Suprapubic skin (tissue), 4 donors: ENCODE measurements around the gene FBXW9. TPM values are rescaled to one million over a fixed set of nuclear protein-coding genes. Genes with fewer than 3 reads are reported as not detected.
"Not testable (repeated sequence)": the region's sequence is repeated elsewhere in the genome, so short reads cannot be mapped to it uniquely, and the experiment has no call there.

ENCODE experiments used
- DNase-seq, 2 donors: peaks; one replicate each; pipeline ENCODE4 v3.0.0-alpha.2; 2019; ENCODE audit warnings: low spot score in 2 of 2
- H3K27ac ChIP-seq: fragments of 200-600 bp; sonication (generic); one replicate; pipeline ENCODE4 v1.5.1; 2019
- H3K27me3 ChIP-seq: fragments of 200-600 bp; sonication (generic); one replicate; pipeline ENCODE4 v1.5.1; 2019
- H3K36me3 ChIP-seq: fragments of 200-600 bp; sonication (generic); one replicate; pipeline ENCODE4 v1.5.1; 2019
- H3K4me1 ChIP-seq: fragments of 200-600 bp; sonication (generic); one replicate; pipeline ENCODE4 v1.5.1; 2019
- H3K4me3 ChIP-seq: fragments of 200-600 bp; sonication (generic); one replicate; pipeline ENCODE4 v1.5.1; 2019; ENCODE audit warnings: mild to moderate bottlenecking
- H3K9me3 ChIP-seq: fragments of 200-600 bp; sonication (generic); one replicate; pipeline ENCODE4 v1.5.1; 2019
- EP300 ChIP-seq: sonication (generic); formaldehyde crosslinking; IDR thresholded peaks from one replicate; pipeline ENCODE4 v1.6.1; 2017; ENCODE audit warnings: antibody characterized with exemption
- POLR2A ChIP-seq, 2 donors: fragments of 450-650 bp; IDR thresholded peaks; one replicate each; pipeline ENCODE4 v1.6.1; 2017; ENCODE audit warnings: antibody characterized with exemption in 2 of 2, mild to moderate bottlenecking in 2 of 2, moderate library complexity in 2 of 2
- POLR2AphosphoS5 ChIP-seq, 3 donors: sonication (generic); formaldehyde crosslinking; IDR thresholded peaks; one replicate each; pipeline ENCODE4 v1.6.1; 2017; ENCODE audit warnings: antibody characterized with exemption in 3 of 3
- WGBS: methylation state at CpG from one replicate; pipeline ENCODE4 v1.1.5; 2018; 5-methylcytosine and 5-hydroxymethylcytosine counted together
- total RNA-seq, 4 donors: library from RNA; depleted of rRNA; stranded (reverse); fragments of >200 nt; gene quantifications; one replicate each; pipeline ENCODE4 v1.1.0, GENCODE V29; 2016
- TF ChIP-seq, protein P1 (sequence below), 2 donors: fragments of 200-600 bp in 1 of 2; fragments of 450-650 bp in 1 of 2; sonication (generic) in 1 of 2; IDR thresholded peaks; one replicate each; pipeline ENCODE4 v1.5.1; 2016 to 2019; ENCODE audit warnings: antibody characterized with exemption in 2 of 2, mild to moderate bottlenecking in 1 of 2, moderate library complexity in 1 of 2

Gene FBXW9
- total RNA-seq, 4 donors from 2014 or later = 9.7 to 13.7 (median 12.3) TPM

GRCh38 chr19:12646551-12646950, 49.9 kb downstream of the FBXW9 start:
- Histone ChIP-seq H3K36me3 (peaks cover 1% of the 10 kb centered on the region), H3K27me3 (no peaks in the 10 kb centered on the region), H3K4me1 (peaks cover 13% of the 10 kb centered on the region), H3K9me3 (no peaks in the 10 kb centered on the region), H3K4me3 (no peak overlapping the region), H3K27ac (no peak overlapping the region)
- 90% methylated on average over 10 of the region's 10 CpGs for WGBS
- no peak for TF ChIP-seq POLR2AphosphoS5 (IDR thresholded peaks at IDR 0.05)
- DNase-seq = no peak

DNA sequence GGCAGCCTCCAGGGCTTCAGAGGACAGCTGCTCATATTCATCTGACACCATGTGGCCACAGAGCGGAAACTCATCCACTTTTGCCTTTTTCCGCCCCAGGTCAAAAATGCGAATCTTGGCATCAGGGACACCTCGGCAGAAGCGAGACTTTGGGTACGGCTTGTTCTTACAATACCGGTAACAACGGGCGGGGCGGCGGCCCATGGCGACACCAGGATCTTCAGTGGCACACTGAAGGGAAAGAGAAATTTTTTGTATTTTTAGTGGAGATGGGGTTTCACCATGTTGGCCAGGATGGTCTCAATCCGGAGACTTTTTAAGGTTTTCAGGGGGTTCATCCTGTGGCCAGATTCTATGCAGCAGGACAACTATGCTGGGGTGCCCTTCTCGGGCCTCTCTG, 52.7 kb downstream of the FBXW9 start:
- H3K27me3 ChIP-seq, H3K4me3 ChIP-seq, H3K36me3 ChIP-seq, H3K9me3 ChIP-seq, DNase-seq, H3K27ac ChIP-seq: not testable (repeated sequence)
- WGBS = 96% methylated on average over 14 of the region's 14 CpGs
- peaks cover 22% of the 10 kb centered on the region for H3K4me1 ChIP-seq

- no peak for DNase-seq
- 95% methylated on average over 24 of the region's 26 CpGs for WGBS
- Histone ChIP-seq H3K9me3 (no peaks in the 10 kb centered on the region), H3K27ac (no peak overlapping the region), H3K36me3 (no peaks in the 10 kb centered on the region), H3K4me1 (peaks cover 11% of the 10 kb centered on the region), H3K4me3 (no peak overlapping the region), H3K27me3 (no peaks in the 10 kb centered on the region)
- TF ChIP-seq EP300 (no peak), POLR2A (IDR thresholded peaks at IDR 0.05) (no peak), POLR2AphosphoS5 (IDR thresholded peaks at IDR 0.05) (no peak)
- TF ChIP-seq, protein P1, sequence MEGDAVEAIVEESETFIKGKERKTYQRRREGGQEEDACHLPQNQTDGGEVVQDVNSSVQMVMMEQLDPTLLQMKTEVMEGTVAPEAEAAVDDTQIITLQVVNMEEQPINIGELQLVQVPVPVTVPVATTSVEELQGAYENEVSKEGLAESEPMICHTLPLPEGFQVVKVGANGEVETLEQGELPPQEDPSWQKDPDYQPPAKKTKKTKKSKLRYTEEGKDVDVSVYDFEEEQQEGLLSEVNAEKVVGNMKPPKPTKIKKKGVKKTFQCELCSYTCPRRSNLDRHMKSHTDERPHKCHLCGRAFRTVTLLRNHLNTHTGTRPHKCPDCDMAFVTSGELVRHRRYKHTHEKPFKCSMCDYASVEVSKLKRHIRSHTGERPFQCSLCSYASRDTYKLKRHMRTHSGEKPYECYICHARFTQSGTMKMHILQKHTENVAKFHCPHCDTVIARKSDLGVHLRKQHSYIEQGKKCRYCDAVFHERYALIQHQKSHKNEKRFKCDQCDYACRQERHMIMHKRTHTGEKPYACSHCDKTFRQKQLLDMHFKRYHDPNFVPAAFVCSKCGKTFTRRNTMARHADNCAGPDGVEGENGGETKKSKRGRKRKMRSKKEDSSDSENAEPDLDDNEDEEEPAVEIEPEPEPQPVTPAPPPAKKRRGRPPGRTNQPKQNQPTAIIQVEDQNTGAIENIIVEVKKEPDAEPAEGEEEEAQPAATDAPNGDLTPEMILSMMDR (IDR thresholded peaks at IDR 0.05) = no peak
Measured at GRCh38 chr19:12642506-12642905, 53.9 kb downstream of the FBXW9 start.

DNA sequence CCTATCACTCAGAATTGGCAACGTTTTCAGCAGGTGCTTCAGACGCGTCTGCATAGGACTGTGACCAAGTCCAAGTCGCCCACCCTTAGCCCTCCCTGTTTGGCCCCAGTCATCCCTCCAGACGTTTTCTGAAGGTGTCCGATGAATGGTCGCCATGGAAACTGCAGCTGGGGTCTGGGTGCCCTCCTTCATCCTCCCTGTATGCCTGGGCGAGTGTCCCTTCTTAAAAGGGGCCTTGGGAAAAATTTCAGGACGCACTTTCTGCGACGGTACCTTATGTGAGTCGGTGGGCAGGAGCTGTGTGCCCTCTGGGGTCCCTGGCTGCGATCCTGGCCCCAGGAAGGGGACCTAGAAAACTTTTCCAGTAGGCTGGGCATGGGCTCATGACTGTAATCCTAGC, 55.0 kb downstream of the FBXW9 start:
- no peak for DNase-seq
- Histone ChIP-seq H3K27ac (no peak overlapping the region), H3K9me3 (no peaks in the 10 kb centered on the region), H3K4me3 (no peak overlapping the region), H3K4me1 (peaks cover 9% of the 10 kb centered on the region), H3K27me3 (no peaks in the 10 kb centered on the region), H3K36me3 (no peaks in the 10 kb centered on the region)
- WGBS = 71% methylated on average over 13 of the region's 13 CpGs
- TF ChIP-seq EP300 = no peak
- no peak for TF ChIP-seq POLR2A (IDR thresholded peaks at IDR 0.05)
- TF ChIP-seq, protein P1 (IDR thresholded peaks at IDR 0.05) = no peak
- TF ChIP-seq POLR2AphosphoS5 (IDR thresholded peaks at IDR 0.05) = no peak

DNA sequence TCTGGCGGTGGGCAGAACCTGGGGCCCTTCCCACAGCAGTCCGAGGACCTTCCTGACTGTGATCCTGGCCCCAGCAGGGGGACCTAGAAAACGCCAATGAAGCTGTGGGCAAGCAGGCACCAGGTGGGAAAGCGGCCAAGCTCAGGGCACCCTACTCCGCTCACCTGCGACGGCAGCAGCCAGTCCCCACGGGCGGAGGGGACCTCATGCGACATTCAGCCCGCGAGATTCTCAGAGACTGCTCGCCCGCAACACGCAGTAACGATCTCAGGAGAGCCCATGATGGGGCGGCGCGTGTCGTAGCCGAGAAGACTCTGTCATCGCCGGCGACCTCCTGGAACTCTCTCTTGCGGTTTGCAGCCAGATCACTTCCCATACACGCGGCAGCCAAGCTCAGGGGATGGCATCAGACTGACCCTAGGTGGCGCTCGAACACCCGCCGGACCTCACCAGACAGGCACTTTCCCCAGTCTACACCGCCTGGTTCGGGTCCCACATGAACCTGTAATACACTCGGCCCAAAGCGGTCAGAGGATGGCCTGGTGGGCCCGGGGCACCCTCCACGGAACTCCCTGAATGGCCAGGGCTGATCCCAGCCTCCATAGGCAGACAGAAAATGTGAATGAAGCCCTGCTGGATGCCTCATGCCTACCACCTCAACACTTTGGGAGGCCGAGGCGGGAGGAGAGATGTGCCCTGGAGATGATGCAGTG, 56.4 kb downstream of the FBXW9 start:
- TF ChIP-seq POLR2AphosphoS5 (IDR thresholded peaks at IDR 0.05) = no peak
- TF ChIP-seq, protein P1 (IDR thresholded peaks at IDR 0.05) = peak; percentile 37 to 77
- DNase-seq = peak; percentile 84 to 88
- Histone ChIP-seq H3K36me3 (no peaks in the 10 kb centered on the region), H3K4me3 (peak overlapping the region; percentile 34), H3K27me3 (no peaks in the 10 kb centered on the region), H3K4me1 (peaks cover 9% of the 10 kb centered on the region), H3K9me3 (no peaks in the 10 kb centered on the region), H3K27ac (no peak overlapping the region)
- 8% methylated on average over 36 of the region's 39 CpGs for WGBS

Other genes with a start within 250 kb of the FBXW9 start
- 1 to 10 TPM; 1.1 to 4.1 (median 1.7) TPM for gene ZNF709, start 211.8 kb downstream of the FBXW9 start, total RNA-seq
- gene ZNF564, start 145.1 kb downstream of the FBXW9 start, total RNA-seq = 10 to 100 TPM in 1 of 4 donors, 1 to 10 TPM in 3; 5.6 to 17.4 (median 7.6) TPM
- 1 to 10 TPM; 5.0 to 9.3 (median 7.0) TPM for gene ZNF490, start 85.8 kb downstream of the FBXW9 start, total RNA-seq
- 10 to 100 TPM; 14.3 to 36.1 (median 17.3) TPM for gene ZNF791, start 85.7 kb downstream of the FBXW9 start, total RNA-seq
- 10 to 100 TPM; 42.6 to 94.1 (median 78.9) TPM for gene MAN2B1, start 29.9 kb downstream of the FBXW9 start, total RNA-seq
- gene WDR83, start 29.8 kb downstream of the FBXW9 start, total RNA-seq = 10 to 100 TPM in 3 of 4 donors, 1 to 10 TPM in 1; 9.8 to 21.9 (median 17.2) TPM
- gene DHPS, start 14.8 kb downstream of the FBXW9 start, total RNA-seq = 100 to 1,000 TPM; 108 to 265 (median 136) TPM
- not detected for gene GNG14, start 8.6 kb downstream of the FBXW9 start, total RNA-seq
- 100 to 1,000 TPM in 2 of 4 donors, 10 to 100 TPM in 2; 94.6 to 206 (median 110) TPM for gene TNPO2, start 27.3 kb upstream of the FBXW9 start, total RNA-seq
- 100 to 1,000 TPM; 164 to 228 (median 210) TPM for gene TRIR, start 38.1 kb upstream of the FBXW9 start, total RNA-seq
- 10 to 100 TPM; 26.2 to 63.6 (median 56.9) TPM for gene GET3, start 40.9 kb upstream of the FBXW9 start, total RNA-seq
- 10 to 100 TPM; 18.2 to 62.0 (median 46.8) TPM for gene BEST2, start 55.2 kb upstream of the FBXW9 start, total RNA-seq
- 100 to 1,000 TPM in 2 of 4 donors, 10 to 100 TPM in 2; 55.1 to 227 (median 83.6) TPM for gene HOOK2, start 78.9 kb upstream of the FBXW9 start, total RNA-seq
- gene JUNB, start 94.9 kb upstream of the FBXW9 start, total RNA-seq = 1,000 to 10,000 TPM in 3 of 4 donors, 100 to 1,000 TPM in 1; 687 to 2,027 (median 1,088) TPM
- 100 to 1,000 TPM; 270 to 579 (median 540) TPM for gene PRDX2, start 105.2 kb upstream of the FBXW9 start, total RNA-seq
- 1 to 10 TPM in 1 of 4 donors, not detected in 3; 1.6 TPM for gene THSD8, start 105.4 kb upstream of the FBXW9 start, total RNA-seq
- gene RNASEH2A, start 110.0 kb upstream of the FBXW9 start, total RNA-seq = 10 to 100 TPM; 12.3 to 15.4 (median 14.0) TPM
- gene RTBDN, start 137.9 kb upstream of the FBXW9 start, total RNA-seq = not detected
- gene MAST1, start 141.9 kb upstream of the FBXW9 start, total RNA-seq = 1 to 10 TPM; 2.7 to 5.3 (median 3.7) TPM
- gene DNASE2, start 184.8 kb upstream of the FBXW9 start, total RNA-seq = 10 to 100 TPM; 20.6 to 38.3 (median 31.1) TPM
- gene KLF1, start 190.6 kb upstream of the FBXW9 start, total RNA-seq = not detected
- gene GCDH, start 194.5 kb upstream of the FBXW9 start, total RNA-seq = 10 to 100 TPM; 28.5 to 33.0 (median 31.9) TPM
- gene SYCE2, start 222.7 kb upstream of the FBXW9 start, total RNA-seq = under 1 TPM in 1 of 4 donors, not detected in 3; 0.89 TPM
- 10 to 100 TPM; 49.0 to 60.6 (median 50.9) TPM for gene FARSA, start 237.1 kb upstream of the FBXW9 start, total RNA-seq
- gene CALR, start 242.0 kb upstream of the FBXW9 start, total RNA-seq = 100 to 1,000 TPM; 131 to 285 (median 237) TPM
- 100 to 1,000 TPM in 3 of 4 donors, 10 to 100 TPM in 1; 95.4 to 120 (median 109) TPM for gene RAD23A, start 249.2 kb upstream of the FBXW9 start, total RNA-seq